Loucy (cell line): ENCODE data around the gene PADI6.
A peak's percentile ranks its signal among the peaks of the same experiment; 100 is the strongest.

Experiments used
- CTCF ChIP-seq: fragments of 200-600 bp; sonication (generic); conservative IDR thresholded peaks from 2 replicates; pipeline ENCODE4 v1.5.1; 2014; ENCODE audit warnings: mild to moderate bottlenecking, antibody characterized with exemption, low read length
- EZH2phosphoT487 ChIP-seq: fragments of 200-600 bp; IDR thresholded peaks from 2 replicates; pipeline ENCODE4 v1.6.1; 2018; ENCODE audit warnings: antibody characterized with exemption, mild to moderate bottlenecking, moderate library complexity, borderline replicate concordance

GRCh38 chr1:17355898-17356297, 16.1 kb upstream of the PADI6 start:
- peak; percentile 28 for TF ChIP-seq CTCF
- TF ChIP-seq EZH2phosphoT487 = no peak
